NCI-H748 treated with DMSO at 0.1 percent for 48 hours (cell line): Measurements from ENCODE around the gene CTSS.

Source experiments
- DNase-seq: peaks from one replicate; lab custom pipeline; 2025; lab: John Stamatoyannopoulos, UW

Gene CTSS

GRCh38 chr1:150696995-150697927 is 68.3 kb downstream of the CTSS start, which contains the start of gene GOLPH3L:
Gene GOLPH3L (minus strand): TSS chr1:150697154. CDS start chr1:150694838, 2,316 bp downstream.
- peak; percentile 99 for DNase-seq

GRCh38 chr1:150696590-150696989 is 69.0 kb downstream of the CTSS start:
- no peak for DNase-seq

GRCh38 chr1:150696162-150696561 is 69.4 kb downstream of the CTSS start:
- no peak for DNase-seq

GRCh38 chr1:150695561-150695960 is 70.0 kb downstream of the CTSS start:
- DNase-seq, result no peak

GRCh38 chr1:150692720-150693119 is 72.9 kb downstream of the CTSS start:
- DNase-seq, result no peak

GRCh38 chr1:150688763-150689162 is 76.8 kb downstream of the CTSS start:
- no peak for DNase-seq

GRCh38 chr1:150686275-150686674 is 79.3 kb downstream of the CTSS start:
- no peak for DNase-seq

- DNase-seq, result no peak
Observed at GRCh38 chr1:150683914-150684313, 81.7 kb downstream of the CTSS start.
